BE2C (cell line): ENCODE results near the gene LIMA1.

Experiments used
- DNase-seq: peaks from one replicate; pipeline ENCODE4 v3.0.0-alpha.2; 2020
- H3K27me3 ChIP-seq: fragments of 250-450 bp; sonication (Bioruptor Pico); 2 replicates; pipeline ENCODE4 v1.5.1; 2020; ENCODE audit warnings: mild to moderate bottlenecking
- H3K36me3 ChIP-seq: fragments of 250-450 bp; sonication (Bioruptor Pico); 2 replicates; pipeline ENCODE4 v1.5.1; 2020; ENCODE audit warnings: mild to moderate bottlenecking
- H3K4me1 ChIP-seq: fragments of 250-450 bp; sonication (Bioruptor Pico); 2 replicates; pipeline ENCODE4 v1.5.1; 2020
- H3K4me3 ChIP-seq: 2 replicates; pipeline ENCODE4 v1.5.1; 2011; ENCODE audit warnings: low read depth, low read length
- H3K9me3 ChIP-seq: fragments of 250-450 bp; sonication (Bioruptor Pico); 2 replicates; pipeline ENCODE4 v1.5.1; 2020
- CTCF ChIP-seq: IDR thresholded peaks from 2 replicates; pipeline ENCODE4 v1.5.1; 2012; ENCODE audit warnings: mild to moderate bottlenecking, low read depth, low read length

LIMA1 gene

GRCh38 chr12:50192908-50193307 lies 90.4 kb downstream of the LIMA1 start:
- Histone ChIP-seq H3K36me3 (peaks cover 40% of the 10 kb centered on the region), H3K27me3 (no peaks in the 10 kb centered on the region), H3K4me3 (no peak overlapping the region), H3K9me3 (no peaks in the 10 kb centered on the region), H3K4me1 (no peaks in the 10 kb centered on the region)
- TF ChIP-seq CTCF: no peak
- DNase-seq: no peak

GRCh38 chr12:50192236-50192635 lies 91.1 kb downstream of the LIMA1 start:
- no peaks in the 10 kb centered on the region for H3K4me1 ChIP-seq
- H3K4me3 ChIP-seq: no peak overlapping the region
- peaks cover 40% of the 10 kb centered on the region for H3K36me3 ChIP-seq
- no peaks in the 10 kb centered on the region for H3K27me3 ChIP-seq
- no peaks in the 10 kb centered on the region for H3K9me3 ChIP-seq
- no peak for DNase-seq
- TF ChIP-seq CTCF: no peak

- Histone ChIP-seq H3K4me1 (no peaks in the 10 kb centered on the region), H3K4me3 (no peak overlapping the region), H3K36me3 (peaks cover 29% of the 10 kb centered on the region), H3K27me3 (no peaks in the 10 kb centered on the region), H3K9me3 (no peaks in the 10 kb centered on the region)
- no peak for TF ChIP-seq CTCF
- DNase-seq: no peak
Observed at GRCh38 chr12:50190859-50191258, 92.5 kb downstream of the LIMA1 start.

- no peak for DNase-seq
- no peaks in the 10 kb centered on the region for H3K27me3 ChIP-seq
- TF ChIP-seq CTCF: no peak
- H3K36me3 ChIP-seq: peaks cover 19% of the 10 kb centered on the region
- no peaks in the 10 kb centered on the region for H3K9me3 ChIP-seq
- no peaks in the 10 kb centered on the region for H3K4me1 ChIP-seq
- H3K4me3 ChIP-seq: no peak overlapping the region
Observed at GRCh38 chr12:50188875-50189575, 94.3 kb downstream of the LIMA1 start.

- Histone ChIP-seq H3K4me1 (no peaks in the 10 kb centered on the region), H3K9me3 (no peaks in the 10 kb centered on the region), H3K4me3 (no peak overlapping the region), H3K27me3 (no peaks in the 10 kb centered on the region), H3K36me3 (peaks cover 18% of the 10 kb centered on the region)
- no peak for TF ChIP-seq CTCF
- no peak for DNase-seq
Observed at GRCh38 chr12:50188241-50188781, 95.0 kb downstream of the LIMA1 start.

GRCh38 chr12:50187084-50187900 lies 96.0 kb downstream of the LIMA1 start:
- Histone ChIP-seq H3K27me3 (no peaks in the 10 kb centered on the region), H3K4me3 (no peak overlapping the region), H3K4me1 (no peaks in the 10 kb centered on the region), H3K9me3 (no peaks in the 10 kb centered on the region), H3K36me3 (peaks cover 18% of the 10 kb centered on the region)
- TF ChIP-seq CTCF: no peak
- no peak for DNase-seq
